Hypothalamus (tissue), 51 donors: ENCODE measurements around the gene SWSAP1.
"Not testable (repeated sequence)": the region's sequence is repeated elsewhere in the genome, so short reads cannot be mapped to it uniquely, and the experiment has no call there.

Experiments used
- DNase-seq, 51 donors: peaks; one replicate each; lab custom pipeline; 2025; lab: John Stamatoyannopoulos, UW

The SWSAP1 gene, protein sequence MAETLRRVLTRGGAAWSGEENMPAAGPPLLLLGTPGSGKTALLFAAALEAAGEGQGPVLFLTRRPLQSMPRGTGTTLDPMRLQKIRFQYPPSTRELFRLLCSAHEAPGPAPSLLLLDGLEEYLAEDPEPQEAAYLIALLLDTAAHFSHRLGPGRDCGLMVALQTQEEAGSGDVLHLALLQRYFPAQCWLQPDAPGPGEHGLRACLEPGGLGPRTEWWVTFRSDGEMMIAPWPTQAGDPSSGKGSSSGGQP

DNA sequence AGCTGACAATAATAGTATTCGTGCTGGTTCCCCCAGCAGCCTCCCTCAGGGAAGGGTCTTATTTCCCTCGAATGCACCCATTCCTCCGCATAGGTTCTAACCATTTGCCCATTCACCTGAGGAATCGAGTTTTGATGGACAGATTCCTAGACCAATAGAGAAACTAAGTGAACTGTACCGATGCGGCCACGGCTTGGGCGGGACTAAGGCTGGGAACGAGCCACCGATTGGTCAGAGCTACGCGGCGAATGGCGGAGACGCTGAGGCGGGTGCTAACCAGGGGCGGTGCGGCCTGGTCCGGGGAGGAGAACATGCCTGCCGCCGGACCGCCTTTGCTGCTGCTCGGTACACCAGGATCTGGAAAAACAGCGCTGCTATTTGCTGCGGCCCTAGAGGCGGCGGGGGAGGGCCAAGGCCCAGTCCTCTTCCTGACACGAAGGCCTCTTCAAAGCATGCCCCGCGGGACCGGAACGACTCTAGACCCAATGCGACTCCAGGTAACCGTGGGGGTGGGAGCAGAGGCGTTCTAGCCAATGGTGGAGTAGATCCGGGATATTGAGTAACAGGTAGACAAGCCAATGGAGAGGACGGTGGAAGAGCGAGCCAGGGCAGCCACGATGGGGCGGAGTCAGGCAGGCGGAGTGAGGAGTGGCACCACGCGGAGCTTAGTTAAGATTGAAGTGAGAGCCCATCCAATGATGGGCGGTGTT is at the start of gene SWSAP1:
Gene SWSAP1, plus strand, starts transcription at position 234 of the 710 bp plus-strand sequence. Its CDS starts 15 bp downstream, at position 249.
- peak; percentile 84 to 100 (median 99) for DNase-seq

DNA sequence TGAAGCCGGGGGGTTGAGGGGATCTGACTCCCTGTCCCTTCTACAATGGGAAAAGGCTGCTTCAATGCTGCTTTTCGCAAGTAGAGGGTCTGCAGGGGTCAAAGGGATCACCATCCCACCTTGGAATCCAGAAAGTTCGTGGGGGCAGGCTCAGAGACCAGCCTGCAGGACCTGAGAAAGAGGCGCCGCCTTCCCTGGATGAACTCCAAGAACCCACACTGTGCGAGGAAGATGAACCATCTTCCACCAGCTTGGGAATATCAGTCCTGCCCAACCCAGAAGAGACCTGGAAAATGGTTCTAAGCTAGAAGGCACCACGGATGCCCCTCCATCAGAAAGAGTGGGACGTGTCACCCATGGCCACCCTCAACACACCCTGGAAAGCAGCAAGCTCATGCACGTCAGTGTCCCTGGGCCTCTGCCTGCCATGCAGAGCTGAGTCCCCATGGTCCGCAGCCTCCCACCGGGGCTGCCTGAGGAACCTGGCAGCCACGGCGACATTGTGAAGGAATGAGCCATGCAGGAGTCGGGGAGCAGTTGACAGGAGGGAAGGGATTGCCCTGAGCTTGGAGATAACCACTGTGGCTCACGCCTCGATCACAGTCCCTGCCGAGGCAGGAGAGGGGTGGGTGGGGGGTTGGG is 49.6 kb upstream of the SWSAP1 start:
- peak in 1 of 51 donors; percentile 10 for DNase-seq

DNA sequence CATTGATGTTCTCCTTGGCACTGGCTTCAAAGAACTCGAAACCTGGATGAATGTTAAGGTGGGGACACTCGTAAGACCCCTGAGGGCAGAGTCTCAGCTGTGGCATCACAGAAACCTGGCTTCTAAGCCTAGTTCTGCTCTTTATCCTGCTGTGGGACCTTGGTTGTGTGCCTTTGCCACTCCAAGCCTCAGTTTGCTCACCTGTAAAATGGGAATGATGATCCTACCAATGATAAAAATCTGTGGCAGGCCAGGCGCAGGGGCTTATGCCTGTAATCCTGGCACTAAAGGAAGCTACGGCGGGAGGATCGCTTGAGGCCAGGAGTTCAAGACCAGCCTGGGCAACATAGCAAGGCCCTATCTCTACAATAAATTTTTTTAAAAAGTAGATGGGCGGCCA is 48.9 kb upstream of the SWSAP1 start:
- DNase-seq: no peak

DNA sequence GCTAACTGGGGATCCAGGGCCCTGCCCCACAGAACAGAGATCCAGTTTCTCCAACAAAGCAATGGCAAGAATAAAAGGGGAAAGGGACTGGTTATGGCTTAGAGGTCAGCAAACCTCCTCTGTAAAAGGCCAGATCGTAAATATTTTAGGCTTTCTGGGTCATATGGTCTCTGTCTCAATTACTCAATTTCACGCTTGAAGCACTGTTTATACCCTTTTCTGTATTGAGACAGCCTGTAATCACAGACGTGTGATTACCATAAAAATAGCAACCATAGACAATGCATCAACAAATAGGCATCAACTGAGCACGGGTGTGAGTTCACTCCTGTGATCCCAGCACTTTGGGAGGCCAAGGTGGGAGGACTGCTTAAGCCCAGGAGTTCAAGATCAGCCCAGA is 44.3 kb upstream of the SWSAP1 start:
- no peak for DNase-seq

DNA sequence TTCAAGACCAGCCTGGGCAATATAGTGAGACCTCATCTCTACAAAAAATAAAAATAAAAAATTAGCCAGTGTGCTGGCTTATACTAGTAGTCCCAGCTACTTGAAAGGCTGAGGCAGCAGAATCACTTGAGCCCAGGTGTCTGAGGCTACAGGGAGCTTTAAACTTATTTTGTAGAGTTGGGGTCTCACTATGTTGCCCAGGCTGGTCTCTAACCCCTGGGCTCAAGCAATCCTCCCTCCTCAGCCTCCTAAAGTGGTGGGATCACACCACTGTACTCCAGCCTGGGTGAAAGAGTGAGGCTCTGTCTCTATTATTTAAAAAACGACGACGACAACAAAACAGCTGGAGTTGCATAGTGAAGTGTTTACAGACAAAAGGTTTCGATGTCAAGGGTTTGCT is 43.0 kb upstream of the SWSAP1 start:
- DNase-seq: no peak

DNA sequence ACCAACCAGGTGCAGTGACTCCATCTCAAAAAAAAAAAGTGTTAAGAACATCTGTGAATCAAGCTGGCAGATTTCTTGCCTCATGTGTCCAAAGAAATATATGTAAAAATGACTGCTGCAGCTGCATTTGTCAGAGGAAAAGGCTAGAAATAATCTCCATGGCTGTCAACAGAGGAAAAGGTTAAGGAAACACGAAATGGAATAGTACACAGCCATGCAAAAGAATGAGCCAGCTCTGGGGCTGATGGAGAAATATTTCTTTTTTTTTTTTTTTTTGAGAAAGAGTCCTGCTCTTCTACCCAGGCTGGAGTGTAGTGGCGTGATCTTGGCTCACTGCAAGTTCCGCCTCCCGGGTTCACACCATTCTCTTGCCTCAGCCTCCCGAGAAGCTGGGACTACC is 41.6 kb upstream of the SWSAP1 start:
- DNase-seq: no peak

DNA sequence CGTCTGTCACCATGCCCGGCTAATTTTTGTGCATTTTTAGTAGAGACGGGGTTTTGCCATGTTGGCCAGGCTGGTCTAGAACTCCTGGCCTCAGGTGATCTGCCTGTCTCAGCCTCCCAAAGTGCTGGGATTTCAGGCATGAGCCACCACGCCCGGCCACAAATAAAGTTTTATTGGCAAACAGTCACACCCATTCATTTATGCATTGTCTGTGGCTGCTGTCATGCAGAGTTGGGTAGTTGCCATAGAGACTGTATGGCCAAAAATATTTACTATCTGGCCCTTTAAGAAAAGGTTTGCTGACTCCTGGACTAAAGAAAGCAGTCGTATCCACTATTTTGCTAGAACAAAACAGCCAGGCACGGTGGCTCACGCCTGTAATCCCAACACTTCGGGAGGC is 40.6 kb upstream of the SWSAP1 start:
- DNase-seq: not testable (repeated sequence)

DNA sequence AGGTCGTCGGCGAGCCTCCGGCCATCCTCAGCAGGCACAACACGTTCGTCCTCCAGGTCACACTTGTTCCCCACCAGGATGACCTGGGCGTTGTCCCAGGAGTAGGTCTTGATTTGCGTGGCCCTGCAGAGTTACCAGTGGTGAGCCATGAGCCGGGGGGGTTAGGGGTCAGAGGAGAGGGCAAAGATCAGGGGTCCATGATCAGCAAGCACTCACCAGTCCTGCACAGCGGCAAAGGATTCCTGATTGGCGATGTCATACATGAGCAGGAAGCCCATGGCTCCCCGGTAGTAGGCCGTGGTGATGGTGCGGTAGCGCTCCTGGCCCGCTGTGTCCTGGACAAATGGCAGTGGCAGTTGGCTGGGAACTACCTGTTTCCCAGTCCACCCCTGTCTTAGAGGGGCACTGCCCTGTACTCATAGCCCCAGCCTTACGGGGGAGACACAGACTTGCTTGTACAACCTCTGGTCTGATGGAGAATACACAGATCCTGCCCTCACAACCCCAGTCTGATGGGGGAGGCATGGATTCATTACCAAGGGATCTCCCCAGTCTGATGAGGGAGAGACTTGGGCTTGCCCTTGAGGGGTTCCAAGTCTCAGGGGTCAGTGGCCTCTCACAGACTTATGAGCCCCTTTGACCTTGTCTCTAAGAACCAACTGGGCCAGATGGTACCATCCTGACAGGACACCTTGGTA is 38.9 kb upstream of the SWSAP1 start:
- no peak for DNase-seq

DNA sequence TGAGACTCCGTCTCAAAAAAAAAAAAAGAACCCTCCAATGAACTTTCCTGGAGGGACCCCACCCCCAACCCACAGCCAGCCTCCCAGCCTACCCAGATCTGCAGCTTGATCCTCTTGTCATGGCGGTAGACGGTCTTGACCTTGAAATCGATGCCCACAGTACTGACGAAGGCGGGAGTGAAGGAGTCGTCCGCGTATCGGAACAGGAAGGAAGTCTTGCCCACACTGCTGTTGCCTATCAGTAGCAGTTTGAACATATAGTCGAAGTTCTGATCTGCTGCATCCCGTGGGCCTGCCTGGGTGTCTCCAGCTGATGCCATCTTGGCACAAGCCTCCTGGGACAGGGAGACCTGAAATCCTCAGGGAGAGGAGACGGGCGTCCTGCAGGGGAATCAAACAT is 37.4 kb upstream of the SWSAP1 start:
- DNase-seq: no peak

DNA sequence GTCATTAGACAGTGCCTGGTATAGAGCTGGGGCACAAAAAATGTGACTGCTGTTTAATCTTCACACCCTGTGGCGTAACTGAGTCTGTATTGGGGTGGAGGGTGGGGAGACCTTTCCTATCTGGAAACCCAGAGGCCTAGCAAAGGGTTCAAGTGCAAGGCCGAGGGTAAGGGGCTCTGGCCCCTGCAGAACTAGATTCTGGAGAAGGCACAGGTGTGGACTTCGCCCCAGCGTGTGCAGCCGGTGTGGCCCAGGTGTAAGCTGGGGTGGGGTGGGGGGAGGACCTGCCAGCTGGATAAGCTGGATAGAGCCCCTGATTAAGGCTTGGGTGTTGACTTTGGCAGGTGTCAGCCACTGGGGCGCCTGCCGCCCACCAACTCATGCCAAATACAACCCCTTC is 36.3 kb upstream of the SWSAP1 start:
- no peak for DNase-seq

DNA sequence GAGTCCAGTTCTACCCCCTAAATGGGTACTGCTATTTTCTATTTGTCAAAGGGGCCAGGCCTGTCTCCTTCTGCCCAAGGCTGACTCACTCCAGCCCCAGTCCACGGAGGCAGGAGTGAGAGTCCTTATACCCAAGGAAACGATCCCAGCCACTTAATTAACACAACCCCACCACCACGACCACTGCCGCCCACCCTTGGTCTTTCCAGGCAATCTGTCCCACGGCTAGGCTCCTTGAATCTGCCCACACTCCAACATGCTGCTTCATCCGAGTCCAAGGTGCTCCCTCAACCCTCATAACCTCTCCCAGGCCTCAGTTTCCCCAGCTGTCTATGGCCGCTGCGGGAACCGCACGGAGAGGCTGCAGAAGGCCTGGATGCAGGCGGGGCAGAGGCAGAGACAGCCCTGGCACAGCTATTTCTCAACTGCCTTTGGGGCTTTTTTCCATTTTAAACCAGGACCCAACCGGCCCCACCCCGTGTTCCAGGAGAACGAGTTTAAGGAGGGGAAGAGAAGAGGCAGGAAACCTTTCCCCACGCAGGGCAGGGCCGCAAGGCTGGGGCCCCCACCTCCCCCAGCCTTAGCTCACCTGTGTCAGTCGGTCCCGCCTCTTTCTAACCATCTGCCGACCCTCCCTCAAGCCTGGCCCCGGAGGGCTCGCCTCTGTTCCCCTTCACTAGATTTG is 35.8 kb upstream of the SWSAP1 start:
- peak in 1 of 51 donors; percentile 30 for DNase-seq

DNA sequence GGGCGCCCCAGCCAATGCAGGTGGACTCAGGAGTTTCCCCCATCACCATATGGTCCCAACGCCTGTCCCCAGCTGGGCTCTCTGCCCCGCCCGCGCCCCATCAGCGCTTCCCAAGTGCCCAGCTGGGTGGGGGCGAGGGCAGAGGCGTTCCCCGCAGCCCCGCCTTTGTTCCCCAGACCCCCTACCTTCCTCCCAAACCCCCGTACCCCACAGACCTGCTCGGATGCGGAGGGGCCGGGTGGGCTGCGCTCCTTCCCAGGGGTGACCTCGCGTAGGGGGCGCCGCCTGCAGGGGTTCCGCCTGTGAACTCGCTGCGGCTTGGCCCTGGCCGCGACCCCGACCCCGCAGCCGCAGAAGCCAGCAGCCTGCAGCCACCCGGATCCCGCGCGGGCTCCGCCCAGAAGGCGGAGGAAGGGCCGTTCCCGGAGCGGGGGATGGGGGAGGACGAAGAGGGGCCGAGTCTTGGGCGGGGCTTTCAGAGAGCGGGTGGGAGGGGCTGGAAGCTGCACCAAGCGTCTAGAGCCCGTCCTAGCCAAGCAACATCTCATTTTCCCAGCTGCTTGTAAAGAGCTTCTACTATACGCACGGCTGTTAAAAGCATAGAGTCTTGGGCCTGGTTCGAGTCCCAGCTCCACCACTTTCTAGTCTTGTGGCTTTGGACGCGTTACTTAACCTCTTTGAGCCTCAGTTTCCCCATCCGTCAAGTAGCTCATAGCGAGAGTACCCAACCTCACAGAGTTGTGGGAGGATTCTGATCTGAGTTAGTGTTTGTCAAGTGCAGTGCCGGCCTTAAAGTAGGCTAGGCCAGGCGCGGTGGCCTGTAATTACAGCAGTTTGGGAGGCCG is 35.0 kb upstream of the SWSAP1 start, which contains the start of gene RAB3D:
Gene RAB3D, minus strand, starts transcription at position 404 of the 845 bp plus-strand sequence. CDS start 2,258 bp downstream, outside the sequence.
- peak in 50 of 51 donors; percentile 17 to 90 (median 76) for DNase-seq

DNA sequence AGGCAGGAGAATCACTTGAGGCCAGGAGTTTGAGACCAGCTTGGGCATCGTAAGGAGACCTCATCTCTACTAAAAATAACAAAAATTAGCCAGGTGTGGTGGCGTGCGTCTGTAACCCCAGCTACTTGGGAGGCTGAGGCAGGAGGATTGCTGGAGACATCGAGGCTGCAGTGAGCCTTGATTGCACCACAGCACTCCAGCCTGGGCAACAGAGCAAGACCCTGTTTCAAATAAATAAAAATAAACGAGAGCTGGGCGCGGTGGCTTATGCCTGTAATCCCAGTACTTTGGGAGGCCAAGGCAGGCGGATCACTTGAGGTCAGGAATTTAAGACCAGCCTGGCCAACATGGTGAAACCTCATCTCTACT is 34.4 kb upstream of the SWSAP1 start:
- not testable (repeated sequence) for DNase-seq

DNA sequence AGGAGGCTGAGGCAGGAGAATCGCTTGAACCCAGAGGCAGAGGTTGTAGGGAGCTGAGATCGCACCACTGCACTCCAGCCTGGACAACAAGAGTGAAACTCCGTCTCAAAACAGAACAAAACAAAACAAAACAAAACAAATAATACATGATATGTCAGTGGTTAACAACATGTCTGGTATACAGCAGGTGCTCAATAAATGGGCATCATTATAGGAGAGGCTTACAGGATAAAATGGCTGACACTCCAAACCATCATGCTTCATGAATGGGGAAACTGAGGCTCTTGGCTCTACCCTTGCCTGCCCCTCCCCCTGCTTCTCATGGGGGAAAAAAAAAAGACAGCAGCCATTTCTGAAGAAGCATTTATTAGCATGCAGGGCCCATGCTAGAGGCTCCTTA is 32.0 kb upstream of the SWSAP1 start:
- no peak for DNase-seq

DNA sequence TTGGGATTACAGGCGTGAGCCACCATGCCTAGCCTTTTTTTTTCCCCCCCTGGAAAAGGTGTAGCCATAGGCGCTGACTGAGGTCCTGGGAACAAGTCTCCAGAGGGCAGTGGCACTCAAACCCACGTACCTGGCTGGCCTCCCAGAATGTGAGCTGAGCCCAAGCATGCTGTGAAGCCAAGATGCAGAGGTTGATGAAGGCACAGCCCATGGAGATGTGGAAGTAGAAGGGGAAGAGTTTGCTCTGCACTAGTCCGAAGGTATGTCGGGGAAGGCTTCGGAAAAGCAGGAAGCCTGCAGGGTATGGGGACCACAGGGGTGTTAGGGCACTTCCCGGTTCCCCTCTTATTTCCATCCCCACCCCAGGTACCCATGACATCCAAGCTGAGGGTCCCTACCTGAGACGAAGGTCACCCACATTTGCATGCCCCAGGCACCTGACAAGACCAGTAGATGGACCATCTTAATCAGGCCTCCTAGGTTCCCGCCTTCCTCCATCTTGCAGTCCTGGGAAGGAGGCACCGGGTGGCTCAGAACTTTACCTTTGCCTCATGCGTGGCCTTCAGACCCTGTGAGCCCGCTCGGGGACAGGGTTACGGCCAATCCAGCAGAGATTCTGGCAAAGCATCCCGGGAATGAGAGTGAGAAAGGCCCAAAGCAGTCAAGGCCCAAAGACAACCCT is 29.2 kb upstream of the SWSAP1 start:
- DNase-seq: peak in 1 of 51 donors; percentile 6

DNA sequence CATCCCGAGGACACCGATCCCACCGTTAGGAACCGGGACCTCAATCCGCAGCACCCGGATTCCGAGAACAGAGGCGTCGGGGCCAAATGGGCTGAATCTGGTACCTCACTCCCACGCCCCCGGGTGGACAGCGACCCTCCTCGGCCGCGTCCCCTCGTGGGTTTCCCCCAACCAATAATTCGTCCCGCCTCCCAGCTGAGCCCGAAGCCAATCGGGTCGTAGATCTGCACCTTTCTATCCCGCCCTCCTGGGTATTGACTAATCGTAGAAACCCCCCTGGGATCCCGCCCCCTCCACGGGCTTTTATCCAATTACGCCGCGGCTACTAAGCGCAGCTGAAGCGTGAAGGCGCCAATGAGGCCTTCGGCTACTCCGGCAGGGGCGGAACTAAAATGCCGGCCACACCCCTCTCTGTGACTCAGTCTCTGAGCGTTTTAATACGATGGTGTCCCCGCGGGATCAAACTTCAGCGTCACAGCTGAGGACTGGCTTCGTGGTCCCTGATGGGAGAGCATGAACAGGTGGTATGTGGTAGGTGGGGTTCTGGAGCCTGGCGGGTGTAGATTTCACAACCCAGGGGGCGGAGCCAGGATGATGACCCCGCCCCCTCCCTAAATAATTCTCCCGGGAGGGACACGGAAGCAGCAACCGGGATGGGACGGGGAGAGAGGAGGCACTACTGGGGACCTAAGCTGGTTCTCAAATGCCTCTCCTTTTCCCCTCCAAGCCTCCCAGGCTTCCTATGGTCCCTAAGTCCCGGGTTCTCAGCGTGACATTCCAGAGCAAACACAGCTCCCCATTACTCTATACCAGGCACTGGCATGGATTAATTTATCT is 28.1 kb upstream of the SWSAP1 start, which contains the start of the genes CCDC159 and TMEM205:
Gene CCDC159, plus strand, starts transcription at position 416 of the 837 bp plus-strand sequence. Its CDS starts 88 bp downstream, at position 504.
Gene TMEM205, minus strand, starts transcription at position 165 of the 837 bp plus-strand sequence. CDS start 649 bp downstream, outside the sequence.
- peak; percentile 74 to 99 (median 97) for DNase-seq

DNA sequence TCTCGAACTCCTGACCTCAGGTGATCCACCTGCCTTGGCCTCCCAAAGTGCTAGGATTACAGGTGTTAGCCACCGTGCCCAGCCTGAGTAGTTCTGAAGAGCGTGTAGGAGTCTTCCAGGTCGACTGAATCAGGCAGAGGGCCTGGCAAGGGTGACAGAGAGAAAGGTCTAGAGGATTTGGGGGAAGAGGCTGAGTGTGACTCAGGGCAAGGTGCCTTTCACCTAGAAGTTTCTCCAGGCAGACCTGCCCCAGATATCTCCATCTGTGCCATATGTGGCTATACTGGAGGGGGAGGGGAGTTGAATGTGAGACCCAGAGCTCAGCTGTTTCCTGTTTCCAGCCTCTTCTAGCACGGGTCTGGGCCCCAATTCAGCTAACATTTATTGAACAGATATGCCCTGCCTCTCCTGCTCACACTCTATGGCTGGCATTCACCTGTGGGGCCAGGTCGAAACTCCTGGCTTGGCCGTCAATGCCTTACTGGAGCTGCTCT is 26.9 kb upstream of the SWSAP1 start:
- DNase-seq: no peak

DNA sequence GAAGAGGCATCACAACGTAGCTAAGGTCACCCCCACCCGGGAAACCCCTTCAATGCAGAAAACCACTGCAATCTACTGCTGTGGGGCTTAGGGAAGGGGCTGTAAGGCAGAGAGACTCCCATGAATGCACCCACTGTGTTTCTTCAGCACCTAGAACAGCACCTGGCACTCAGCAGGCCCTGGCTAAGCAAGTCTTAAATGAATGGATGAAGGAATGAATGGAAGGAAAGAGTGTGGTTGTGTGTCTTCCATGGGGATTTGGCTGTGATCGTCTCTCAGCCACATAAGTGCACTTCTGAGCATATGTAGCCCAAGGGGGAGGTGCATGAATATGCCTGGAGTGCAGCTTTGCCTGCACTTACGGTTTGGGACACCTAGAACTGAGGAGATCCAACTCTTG is 25.3 kb upstream of the SWSAP1 start:
- no peak for DNase-seq
